Fibroblast of gingiva (primary cell): ENCODE measurements around the gene CTNNBIP1.
"Not testable (repeated sequence)": the region's sequence is repeated elsewhere in the genome, so short reads cannot be mapped to it uniquely, and the experiment has no call there.

Source experiments
- DNase-seq: peaks from one replicate; pipeline ENCODE4 v3.0.0-alpha.2; 2011; ENCODE audit warnings: low read depth

The CTNNBIP1 gene

DNA sequence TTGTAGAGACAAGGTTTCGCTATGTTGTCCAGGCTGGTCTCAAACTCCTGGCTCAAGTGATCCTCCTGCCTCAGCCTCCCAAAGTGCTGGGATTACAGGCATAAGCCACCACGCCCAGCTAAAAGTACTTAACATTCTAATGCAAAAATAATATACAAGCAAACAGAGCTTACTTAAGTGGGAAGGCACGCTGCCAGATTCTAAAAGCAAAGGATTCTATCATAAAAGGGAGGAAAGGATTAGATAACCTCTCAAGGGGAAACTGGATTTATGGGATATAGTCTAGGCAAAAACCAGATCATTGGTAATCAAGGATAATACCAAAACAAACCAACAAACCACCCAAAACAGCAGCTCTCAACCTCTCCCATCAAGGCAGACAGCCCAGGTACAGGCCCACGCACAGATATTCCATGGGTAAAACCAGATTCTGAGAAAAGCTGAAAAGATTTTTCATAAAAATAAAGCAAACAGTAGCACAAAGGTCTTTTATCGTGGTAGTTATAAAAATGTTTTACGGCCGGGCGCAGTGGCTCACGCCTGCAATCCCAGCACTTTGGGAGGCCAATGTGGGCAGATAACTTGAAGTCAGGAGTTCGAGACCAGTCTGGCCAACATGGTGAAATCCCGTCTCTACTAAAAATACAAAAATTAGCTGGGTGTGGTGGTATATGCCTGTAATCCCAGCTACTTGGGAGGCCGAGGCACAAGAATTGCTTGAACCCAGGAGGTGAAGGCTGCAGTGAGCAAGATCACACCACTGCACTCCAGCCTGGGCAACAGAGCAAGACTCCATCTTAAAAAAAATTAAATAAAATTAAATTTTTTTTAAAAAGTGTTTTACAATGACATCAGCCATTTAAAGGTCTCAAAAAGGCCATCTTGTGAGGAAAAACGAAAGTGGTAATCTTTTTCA lies 106.8 kb downstream of the CTNNBIP1 start:
- not testable (repeated sequence) for DNase-seq

DNA sequence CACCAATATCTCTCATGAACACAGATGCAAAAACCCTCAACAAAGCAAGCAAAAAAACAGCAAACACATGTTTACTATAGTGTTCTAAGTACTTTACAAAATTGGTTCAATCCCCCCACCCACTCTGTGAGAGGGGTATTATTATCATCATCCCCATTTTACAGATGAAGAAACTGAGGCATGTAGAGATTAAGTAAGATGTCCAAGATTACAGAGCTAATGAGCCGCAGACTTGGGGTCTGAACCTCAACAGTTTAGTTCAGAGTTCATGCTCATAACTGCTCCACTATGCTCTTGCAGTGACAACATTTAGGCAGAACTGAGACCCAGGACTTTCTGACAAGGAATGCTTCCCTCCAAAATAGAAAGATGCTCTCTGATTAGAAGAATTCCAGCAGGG lies 108.2 kb downstream of the CTNNBIP1 start:
- no peak for DNase-seq
